Trophoblast cell (in vitro differentiated cells and primary cell): Measurements from ENCODE around the gene PALLD.
A peak's percentile ranks its signal among the peaks of the same experiment; 100 is the strongest.

Source experiments
- DNase-seq, 2 donors: peaks; one replicate each; pipeline ENCODE4 v3.0.0-alpha.2; 2016
- H2AFZ ChIP-seq: 2 replicates; pipeline ENCODE4 v1.6.1; 2013; ENCODE audit warnings: low read length, moderate library complexity, mild to moderate bottlenecking; ENCODE audit not compliant: insufficient read depth, poor library complexity
- H2AK5ac ChIP-seq: 2 replicates; pipeline ENCODE4 v1.6.1; 2013; ENCODE audit warnings: mild to moderate bottlenecking, low read length
- H2BK120ac ChIP-seq: 2 replicates; pipeline ENCODE4 v1.6.1; 2013; ENCODE audit warnings: low read length, mild to moderate bottlenecking, moderate library complexity; ENCODE audit not compliant: insufficient read depth, poor library complexity
- H2BK12ac ChIP-seq: 2 replicates; pipeline ENCODE4 v1.6.1; 2013; ENCODE audit warnings: mild to moderate bottlenecking, low read length, moderate library complexity
- H2BK5ac ChIP-seq: 2 replicates; pipeline ENCODE4 v1.6.1; 2013; ENCODE audit warnings: low read length, low read depth, moderate library complexity, mild to moderate bottlenecking; ENCODE audit not compliant: poor library complexity
- H3K14ac ChIP-seq: 2 replicates; pipeline ENCODE4 v1.6.1; 2013; ENCODE audit warnings: mild to moderate bottlenecking, low read length
- H3K18ac ChIP-seq: 2 replicates; pipeline ENCODE4 v1.6.1; 2013; ENCODE audit warnings: mild to moderate bottlenecking, low read length
- H3K23ac ChIP-seq: 2 replicates; pipeline ENCODE4 v1.6.1; 2013; ENCODE audit warnings: low read length
- H3K27ac ChIP-seq: 2 replicates; pipeline ENCODE4 v1.5.1; 2013; ENCODE audit warnings: low read depth, mild to moderate bottlenecking, inconsistent platforms, low read length, moderate library complexity
- H3K27me3 ChIP-seq: 2 replicates; pipeline ENCODE4 v1.6.1; 2013; ENCODE audit warnings: inconsistent platforms, mild to moderate bottlenecking, low read length, moderate library complexity; ENCODE audit not compliant: insufficient read depth
- H3K36me3 ChIP-seq, 2 experiments: 1 replicate in 1 of 2; 2 replicates in 1 of 2; pipeline ENCODE4 v1.6.1; 2013; ENCODE audit warnings: low read length in 2 of 2, mild to moderate bottlenecking in 2 of 2, moderate library complexity in 1 of 2; ENCODE audit not compliant: insufficient read depth in 2 of 2, control insufficient read depth in 1 of 2
- H3K4ac ChIP-seq: 2 replicates; pipeline ENCODE4 v1.6.1; 2013; ENCODE audit warnings: low read depth, mild to moderate bottlenecking, low read length, moderate library complexity
- H3K4me1 ChIP-seq, 2 experiments: 1 replicate in 1 of 2; 2 replicates in 1 of 2; pipeline ENCODE4 v1.6.1; 2013; ENCODE audit warnings: low read length in 2 of 2, mild to moderate bottlenecking in 2 of 2, moderate library complexity in 1 of 2; ENCODE audit not compliant: insufficient read depth in 2 of 2, control insufficient read depth in 1 of 2
- H3K4me2 ChIP-seq: 2 replicates; pipeline ENCODE4 v1.6.1; 2013; ENCODE audit warnings: inconsistent platforms, mild to moderate bottlenecking, low read length, moderate library complexity
- H3K4me3 ChIP-seq: 2 replicates; pipeline ENCODE4 v1.5.1; 2013; ENCODE audit warnings: mild to moderate bottlenecking, low read depth, low read length, inconsistent platforms
- H3K79me1 ChIP-seq: one replicate; pipeline ENCODE4 v1.6.1; 2013; ENCODE audit warnings: low read length
- H3K79me2 ChIP-seq: 2 replicates; pipeline ENCODE4 v1.6.1; 2013; ENCODE audit warnings: low read length, mild to moderate bottlenecking; ENCODE audit not compliant: control insufficient read depth, insufficient read depth, poor library complexity
- H3K9ac ChIP-seq: 2 replicates; pipeline ENCODE4 v1.6.1; 2013; ENCODE audit warnings: mild to moderate bottlenecking, low read length
- H3K9me3 ChIP-seq: 2 replicates; pipeline ENCODE4 v1.6.1; 2013; ENCODE audit warnings: low read depth, mild to moderate bottlenecking, control low read depth, inconsistent platforms, low read length; ENCODE audit not compliant: insufficient read depth
- H4K12ac ChIP-seq: 2 replicates; pipeline ENCODE4 v1.6.1; 2013; ENCODE audit warnings: low read depth, mild to moderate bottlenecking, low read length, moderate library complexity
- H4K8ac ChIP-seq: 2 replicates; pipeline ENCODE4 v1.6.1; 2013; ENCODE audit warnings: low read depth, mild to moderate bottlenecking, low read length, moderate library complexity
- H4K91ac ChIP-seq: one replicate; pipeline ENCODE4 v1.6.1; 2013; ENCODE audit warnings: low read depth, mild to moderate bottlenecking, low read length, moderate library complexity
- WGBS: extraction: QIAGEN DNeasy Blood & Tissue Kit; methylation state at CpG from one replicate; pipeline ENCODE4 v1.1.7; 2013; ENCODE audit warnings: missing lambda C conversion rate; ENCODE audit not compliant: insufficient read length, insufficient coverage; ENCODE audit errors: extremely low coverage; 5-methylcytosine and 5-hydroxymethylcytosine counted together

PALLD gene

DNA sequence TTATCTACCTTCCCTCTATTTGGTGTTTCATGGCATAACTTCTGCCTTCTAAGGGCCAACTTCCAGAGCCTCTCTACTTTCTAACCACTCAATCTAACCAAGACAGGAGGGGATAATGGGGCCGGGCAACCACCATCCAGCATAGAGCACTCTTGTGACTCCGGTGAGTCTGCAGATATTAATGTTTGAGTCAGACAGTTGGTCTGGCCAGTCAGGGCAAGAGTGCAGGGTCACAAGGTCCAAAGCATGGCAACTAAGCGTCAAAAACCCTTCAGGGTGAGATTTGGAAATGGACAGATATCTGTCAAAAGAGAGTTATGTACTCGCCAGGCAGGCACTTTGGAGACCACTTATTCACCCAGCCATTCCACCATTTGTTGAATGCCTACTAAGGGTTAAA lies 105.0 kb downstream of the PALLD start:
- Histone ChIP-seq H3K27ac (peak overlapping the region; percentile 37), H2AFZ (no peak overlapping the region), H4K91ac (no peak overlapping the region), H3K23ac (no peak overlapping the region), H2BK5ac (no peak overlapping the region), H3K4me1 (peaks cover 3 to 17% of the 10 kb centered on the region in 2 experiments), H2BK12ac (no peak overlapping the region), H3K4me2 (no peak overlapping the region), H3K4ac (no peak overlapping the region), H3K27me3 (no peaks in the 10 kb centered on the region), H3K9ac (no peak overlapping the region), H2AK5ac (no peak overlapping the region), H2BK120ac (no peak overlapping the region), H3K79me1 (peaks cover 14% of the 10 kb centered on the region), H3K79me2 (no peaks in the 10 kb centered on the region), H4K8ac (no peak overlapping the region), H3K36me3 (no peaks in the 10 kb centered on the region), H3K18ac (no peak overlapping the region), H3K14ac (no peak overlapping the region), H4K12ac (no peak overlapping the region), H3K4me3 (no peak overlapping the region), H3K9me3 (no peaks in the 10 kb centered on the region)
- WGBS, result no CpG with 5 or more reads among the region's 4 CpGs
- DNase-seq, result peak; percentile 80 to 91

DNA sequence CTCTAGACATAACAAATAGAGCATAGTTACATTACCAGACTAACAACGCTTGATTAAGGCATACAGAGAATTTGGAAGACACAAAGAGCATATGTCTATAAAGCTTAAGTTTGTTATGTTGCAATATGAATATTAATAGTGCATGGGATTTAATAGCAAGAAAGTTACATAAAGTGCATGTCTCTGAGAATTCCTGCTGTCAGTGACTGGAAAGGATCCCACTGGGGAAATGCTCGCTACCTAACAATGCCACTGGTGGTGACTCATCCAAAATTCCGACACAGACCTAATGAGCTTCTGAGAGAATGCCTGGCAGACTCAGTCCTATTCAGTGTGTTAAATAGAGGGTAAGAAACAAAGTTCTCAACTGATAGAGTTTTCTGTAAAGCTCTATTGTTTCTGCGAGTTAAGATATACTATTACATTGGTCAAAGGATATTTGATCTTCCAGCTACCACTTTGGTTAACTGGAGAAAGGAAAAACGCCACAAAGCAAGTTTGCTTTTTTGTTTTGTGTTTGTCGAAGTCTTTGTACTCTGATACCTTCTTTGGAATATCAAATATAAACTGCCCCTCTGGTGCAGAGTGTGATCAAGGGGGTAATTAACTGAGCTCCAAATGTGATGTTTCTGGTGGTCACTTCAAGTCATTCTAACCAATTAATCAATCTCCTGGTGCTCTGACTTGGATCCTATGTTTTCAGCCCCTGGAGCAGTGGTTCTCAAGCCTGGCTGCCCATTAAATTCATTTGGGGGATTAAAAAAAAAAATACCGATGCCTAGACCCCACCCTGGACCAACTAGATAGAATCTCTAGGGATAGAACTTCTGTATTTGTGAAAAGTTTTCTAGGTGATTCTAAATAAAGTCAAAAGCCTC lies 107.9 kb downstream of the PALLD start:
- Histone ChIP-seq H3K9ac (no peak overlapping the region), H3K14ac (peak overlapping the region; percentile 80), H3K4me1 (peaks cover 7 to 25% of the 10 kb centered on the region in 2 experiments), H4K91ac (peak overlapping the region; percentile 92), H3K27me3 (no peaks in the 10 kb centered on the region), H3K27ac (peak overlapping the region; percentile 99), H2BK5ac (peak overlapping the region; percentile 96), H4K12ac (peak overlapping the region; percentile 57), H3K4me3 (no peak overlapping the region), H3K4ac (peak overlapping the region; percentile 59), H3K9me3 (peaks cover 2% of the 10 kb centered on the region), H3K79me1 (peaks cover 21% of the 10 kb centered on the region), H2BK120ac (peak overlapping the region; percentile 83), H3K18ac (no peak overlapping the region), H2AK5ac (peak overlapping the region; percentile 64), H3K23ac (no peak overlapping the region), H3K4me2 (peak overlapping the region; percentile 13), H2AFZ (no peak overlapping the region), H2BK12ac (peak overlapping the region; percentile 88), H4K8ac (peak overlapping the region; percentile 43), H3K79me2 (no peaks in the 10 kb centered on the region), H3K36me3 (no peaks in the 10 kb centered on the region)
- no CpG with 5 or more reads among the region's 7 CpGs for WGBS
- peak; percentile 77 to 85 for DNase-seq

GRCh38 chr4:168605411-168605810 lies 108.6 kb downstream of the PALLD start:
- H2AK5ac ChIP-seq, result no peak overlapping the region
- H3K14ac ChIP-seq, result no peak overlapping the region
- peak overlapping the region; percentile 99 for H3K27ac ChIP-seq
- no CpG with 5 or more reads among the region's 3 CpGs for WGBS
- no peak overlapping the region for H3K4me3 ChIP-seq
- peak overlapping the region; percentile 18 for H2BK5ac ChIP-seq
- no peak overlapping the region for H3K4ac ChIP-seq
- no peak overlapping the region for H2AFZ ChIP-seq
- H3K18ac ChIP-seq, result no peak overlapping the region
- peaks cover 7 to 25% of the 10 kb centered on the region in 2 experiments for H3K4me1 ChIP-seq
- no peak overlapping the region for H3K9ac ChIP-seq
- H3K4me2 ChIP-seq, result no peak overlapping the region
- H3K36me3 ChIP-seq, result no peaks in the 10 kb centered on the region
- H3K9me3 ChIP-seq, result peaks cover 2% of the 10 kb centered on the region
- peak overlapping the region; percentile 55 for H4K91ac ChIP-seq
- H3K79me2 ChIP-seq, result no peaks in the 10 kb centered on the region
- H2BK12ac ChIP-seq, result peak overlapping the region; percentile 55
- peaks cover 23% of the 10 kb centered on the region for H3K79me1 ChIP-seq
- H3K23ac ChIP-seq, result no peak overlapping the region
- H2BK120ac ChIP-seq, result peak overlapping the region; percentile 83
- H4K8ac ChIP-seq, result peak overlapping the region; percentile 13
- no peaks in the 10 kb centered on the region for H3K27me3 ChIP-seq
- peak; percentile 65 to 70 for DNase-seq
- H4K12ac ChIP-seq, result no peak overlapping the region

DNA sequence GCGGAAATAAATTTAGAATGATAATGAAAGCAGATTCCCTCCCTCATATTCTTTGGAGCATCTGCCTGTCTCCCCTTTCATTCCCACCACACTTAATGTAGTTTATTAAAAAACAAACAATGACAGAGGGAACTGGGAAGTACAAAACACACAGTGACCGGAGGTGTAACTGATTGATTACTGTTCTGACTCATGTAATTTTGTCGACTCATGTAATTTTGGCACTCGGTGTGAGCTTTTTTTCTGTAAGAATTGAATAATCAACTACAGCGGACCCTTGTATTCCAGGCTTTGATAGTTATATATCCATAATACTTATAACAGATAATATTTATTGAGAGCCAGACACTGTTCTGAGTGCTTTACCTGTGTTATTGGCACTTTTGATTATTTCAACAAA lies 110.4 kb downstream of the PALLD start:
- Histone ChIP-seq H3K18ac (no peak overlapping the region), H4K12ac (no peak overlapping the region), H3K4me1 (peaks cover 7 to 22% of the 10 kb centered on the region in 2 experiments), H4K8ac (no peak overlapping the region), H3K23ac (no peak overlapping the region), H2AFZ (no peak overlapping the region), H3K79me1 (peaks cover 22% of the 10 kb centered on the region), H3K9ac (no peak overlapping the region), H2BK12ac (no peak overlapping the region), H3K9me3 (peaks cover 2% of the 10 kb centered on the region), H3K27me3 (no peaks in the 10 kb centered on the region), H3K4me3 (no peak overlapping the region), H3K36me3 (no peaks in the 10 kb centered on the region), H3K4me2 (no peak overlapping the region), H3K4ac (no peak overlapping the region), H4K91ac (no peak overlapping the region), H2AK5ac (no peak overlapping the region), H2BK120ac (no peak overlapping the region), H2BK5ac (no peak overlapping the region), H3K27ac (no peak overlapping the region), H3K79me2 (no peaks in the 10 kb centered on the region), H3K14ac (no peak overlapping the region)
- WGBS, result no CpG with 5 or more reads among the region's 5 CpGs
- DNase-seq, result no peak
